ENCODE measurements around the gene MCCD1.

MCCD1 gene

GRCh38 chr6:31579119-31579505 lies 50.4 kb downstream of the MCCD1 start:
- H3K4me3 ChIP-seq (ENCODE audit: low read length), result no peak overlapping the region
- no peak for DNase-seq (ENCODE audit: low read depth)
- no peak for TF ChIP-seq CTCF (conservative IDR thresholded peaks at IDR 0.05; ENCODE audit: low read depth, low read length)
